Karpas-422 (cell line): Measurements from ENCODE around the gene ME3. TPM values are rescaled to one million over a fixed set of nuclear protein-coding genes. Genes with fewer than 3 reads are reported as not detected.

Source experiments
- DNase-seq: peaks from one replicate; pipeline ENCODE4 v3.0.0-alpha.2; 2015
- H2AFZ ChIP-seq: fragments of 200-600 bp; sonication (generic); 2 replicates; pipeline ENCODE4 v1.6.1; 2014; ENCODE audit warnings: antibody characterized with exemption, low read length, mixed read lengths
- H3K27ac ChIP-seq: fragments of 200-600 bp; sonication (generic); 2 replicates; pipeline ENCODE4 v1.5.1; 2014; ENCODE audit warnings: mild to moderate bottlenecking, low read length, moderate library complexity
- H3K27me3 ChIP-seq: fragments of 200-600 bp; sonication (generic); 2 replicates; pipeline ENCODE4 v1.6.1; 2014; ENCODE audit warnings: low read length, mixed read lengths
- H3K36me3 ChIP-seq: fragments of 200-600 bp; sonication (generic); 2 replicates; pipeline ENCODE4 v1.6.1; 2014; ENCODE audit warnings: low read length, mixed read lengths; ENCODE audit not compliant: insufficient read depth
- H3K4me1 ChIP-seq: fragments of 200-600 bp; sonication (generic); 2 replicates; pipeline ENCODE4 v1.6.1; 2014; ENCODE audit warnings: mild to moderate bottlenecking, low read length, mixed read lengths
- H3K4me2 ChIP-seq: fragments of 200-600 bp; sonication (generic); 2 replicates; pipeline ENCODE4 v1.6.1; 2014; ENCODE audit warnings: low read length, low read depth, mild to moderate bottlenecking; ENCODE audit not compliant: poor library complexity, severe bottlenecking
- H3K4me3 ChIP-seq: fragments of 200-600 bp; sonication (generic); 2 replicates; pipeline ENCODE4 v1.5.1; 2014; ENCODE audit warnings: mild to moderate bottlenecking, antibody characterized with exemption, low read length, mixed read lengths
- H3K79me2 ChIP-seq: fragments of 200-600 bp; sonication (generic); 2 replicates; pipeline ENCODE4 v1.6.1; 2014; ENCODE audit warnings: mild to moderate bottlenecking, low read length, mixed read lengths
- H3K9ac ChIP-seq: fragments of 200-600 bp; sonication (generic); 2 replicates; pipeline ENCODE4 v1.6.0; 2014; ENCODE audit warnings: low read length
- H3K9me2 ChIP-seq: fragments of 200-600 bp; sonication (generic), shearing (Covaris generic); replicated peaks from 2 replicates; pipeline ENCODE4 v1.6.0; 2014; ENCODE audit warnings: mild to moderate bottlenecking, low read length, moderate library complexity; ENCODE audit not compliant: insufficient read depth
- H3K9me3 ChIP-seq: fragments of 300-700, 200-600 bp; sonication (generic); 2 replicates; pipeline ENCODE4 v1.6.1; 2014; ENCODE audit warnings: low read length, mixed read lengths
- H4K20me1 ChIP-seq: fragments of 200-600 bp; sonication (generic); 2 replicates; pipeline ENCODE4 v1.6.1; 2014; ENCODE audit warnings: mild to moderate bottlenecking, antibody characterized with exemption, low read length, low read depth; ENCODE audit not compliant: insufficient read depth
- total RNA-seq: library from RNA; depleted of rRNA; stranded (reverse); fragments of >200 nt; shearing (Covaris generic); gene quantifications from 2 replicates; pipeline ENCODE4 v1.2.3, GENCODE V29; 2014; ENCODE audit warnings: low replicate concordance

The ME3 gene
- total RNA-seq, 1 experiment from 2014 or later, result not detected

- H3K27me3 ChIP-seq, result no peaks in the 10 kb centered on the region
- no peak overlapping the region for H3K9ac ChIP-seq
- no peaks in the 10 kb centered on the region for H3K79me2 ChIP-seq
- H3K36me3 ChIP-seq, result no peaks in the 10 kb centered on the region
- no peak for DNase-seq
- no peak overlapping the region for H3K27ac ChIP-seq
- H3K4me2 ChIP-seq, result no peak overlapping the region
- peaks cover 3% of the 10 kb centered on the region for H3K4me1 ChIP-seq
- no peaks in the 10 kb centered on the region for H3K9me2 ChIP-seq
- H3K4me3 ChIP-seq, result no peak overlapping the region
- no peak overlapping the region for H2AFZ ChIP-seq
- no peaks in the 10 kb centered on the region for H3K9me3 ChIP-seq
- H4K20me1 ChIP-seq, result no peaks in the 10 kb centered on the region
These were observed 2.6 kb upstream of the ME3 start for GRCh38 chr11:86675017-86675416.

GRCh38 chr11:86673872-86674750 is 1.7 kb upstream of the ME3 start:
- no peaks in the 10 kb centered on the region for H3K79me2 ChIP-seq
- H3K27ac ChIP-seq, result no peak overlapping the region
- no peaks in the 10 kb centered on the region for H3K27me3 ChIP-seq
- no peaks in the 10 kb centered on the region for H4K20me1 ChIP-seq
- DNase-seq, result no peak
- peaks cover 12% of the 10 kb centered on the region for H3K4me1 ChIP-seq
- H3K9me2 ChIP-seq, result no peaks in the 10 kb centered on the region
- H2AFZ ChIP-seq, result no peak overlapping the region
- no peak overlapping the region for H3K4me3 ChIP-seq
- H3K36me3 ChIP-seq, result no peaks in the 10 kb centered on the region
- H3K4me2 ChIP-seq, result no peak overlapping the region
- H3K9ac ChIP-seq, result no peak overlapping the region
- H3K9me3 ChIP-seq, result no peaks in the 10 kb centered on the region

GRCh38 chr11:86673055-86673843 is 833 bp upstream of the ME3 start:
- DNase-seq, result no peak
- no peaks in the 10 kb centered on the region for H3K36me3 ChIP-seq
- H3K9me3 ChIP-seq, result no peaks in the 10 kb centered on the region
- peaks cover 12% of the 10 kb centered on the region for H3K4me1 ChIP-seq
- no peaks in the 10 kb centered on the region for H3K27me3 ChIP-seq
- no peak overlapping the region for H3K27ac ChIP-seq
- H4K20me1 ChIP-seq, result no peaks in the 10 kb centered on the region
- H3K4me2 ChIP-seq, result no peak overlapping the region
- H3K9me2 ChIP-seq, result no peaks in the 10 kb centered on the region
- H3K4me3 ChIP-seq, result no peak overlapping the region
- H3K9ac ChIP-seq, result no peak overlapping the region
- H2AFZ ChIP-seq, result no peak overlapping the region
- H3K79me2 ChIP-seq, result no peaks in the 10 kb centered on the region

- H3K36me3 ChIP-seq, result no peaks in the 10 kb centered on the region
- no peak for DNase-seq
- no peak overlapping the region for H3K9ac ChIP-seq
- no peaks in the 10 kb centered on the region for H3K9me2 ChIP-seq
- H3K27ac ChIP-seq, result no peak overlapping the region
- H3K4me1 ChIP-seq, result peaks cover 12% of the 10 kb centered on the region
- no peak overlapping the region for H3K4me2 ChIP-seq
- no peak overlapping the region for H2AFZ ChIP-seq
- no peaks in the 10 kb centered on the region for H4K20me1 ChIP-seq
- H3K79me2 ChIP-seq, result no peaks in the 10 kb centered on the region
- H3K9me3 ChIP-seq, result no peaks in the 10 kb centered on the region
- H3K4me3 ChIP-seq, result no peak overlapping the region
- H3K27me3 ChIP-seq, result no peaks in the 10 kb centered on the region
These were observed 847 bp downstream of the ME3 start for GRCh38 chr11:86671531-86672006.

- no peaks in the 10 kb centered on the region for H4K20me1 ChIP-seq
- H3K4me3 ChIP-seq, result no peak overlapping the region
- no peaks in the 10 kb centered on the region for H3K9me2 ChIP-seq
- no peaks in the 10 kb centered on the region for H3K27me3 ChIP-seq
- no peaks in the 10 kb centered on the region for H3K79me2 ChIP-seq
- no peak overlapping the region for H2AFZ ChIP-seq
- H3K36me3 ChIP-seq, result no peaks in the 10 kb centered on the region
- H3K4me1 ChIP-seq, result peaks cover 12% of the 10 kb centered on the region
- no peak overlapping the region for H3K4me2 ChIP-seq
- H3K9me3 ChIP-seq, result no peaks in the 10 kb centered on the region
- H3K9ac ChIP-seq, result no peak overlapping the region
- no peak for DNase-seq
- no peak overlapping the region for H3K27ac ChIP-seq
These were observed 1.5 kb downstream of the ME3 start for GRCh38 chr11:86670911-86671310.

GRCh38 chr11:86670181-86670580 is 2.2 kb downstream of the ME3 start:
- H3K4me1 ChIP-seq, result peaks cover 12% of the 10 kb centered on the region
- no peak for DNase-seq
- no peaks in the 10 kb centered on the region for H3K79me2 ChIP-seq
- H2AFZ ChIP-seq, result no peak overlapping the region
- no peak overlapping the region for H3K27ac ChIP-seq
- no peak overlapping the region for H3K9ac ChIP-seq
- H3K27me3 ChIP-seq, result no peaks in the 10 kb centered on the region
- no peaks in the 10 kb centered on the region for H3K9me2 ChIP-seq
- no peaks in the 10 kb centered on the region for H3K9me3 ChIP-seq
- no peaks in the 10 kb centered on the region for H3K36me3 ChIP-seq
- no peaks in the 10 kb centered on the region for H4K20me1 ChIP-seq
- H3K4me2 ChIP-seq, result no peak overlapping the region
- H3K4me3 ChIP-seq, result no peak overlapping the region

- Histone ChIP-seq H3K4me1 (peaks cover 12% of the 10 kb centered on the region), H3K4me2 (peak overlapping the region; percentile 9), H3K9me3 (no peaks in the 10 kb centered on the region), H4K20me1 (no peaks in the 10 kb centered on the region), H3K9me2 (no peaks in the 10 kb centered on the region), H3K36me3 (no peaks in the 10 kb centered on the region), H3K27me3 (no peaks in the 10 kb centered on the region), H3K79me2 (no peaks in the 10 kb centered on the region), H3K27ac (no peak overlapping the region), H2AFZ (no peak overlapping the region), H3K9ac (no peak overlapping the region), H3K4me3 (no peak overlapping the region)
- peak; percentile 71 for DNase-seq
These were observed 3.0 kb downstream of the ME3 start for GRCh38 chr11:86669424-86669823.

- Histone ChIP-seq H3K79me2 (no peaks in the 10 kb centered on the region), H3K4me1 (peaks cover 12% of the 10 kb centered on the region), H3K9ac (no peak overlapping the region), H2AFZ (no peak overlapping the region), H3K36me3 (no peaks in the 10 kb centered on the region), H3K27me3 (no peaks in the 10 kb centered on the region), H3K9me3 (no peaks in the 10 kb centered on the region), H3K27ac (no peak overlapping the region), H3K9me2 (no peaks in the 10 kb centered on the region), H4K20me1 (no peaks in the 10 kb centered on the region), H3K4me2 (no peak overlapping the region), H3K4me3 (no peak overlapping the region)
- no peak for DNase-seq
These were observed 3.5 kb downstream of the ME3 start for GRCh38 chr11:86668929-86669328.
